Central memory CD4-positive, alpha-beta T cell (primary cell): ENCODE results near the gene FMNL2.

Experiments used
- DNase-seq: peaks from one replicate; pipeline ENCODE4 v3.0.0; 2022

FMNL2 gene

GRCh38 chr2:152534460-152535135 is 199.6 kb downstream of the FMNL2 start:
- no peak for DNase-seq

- DNase-seq = no peak
These were observed 202.2 kb downstream of the FMNL2 start for GRCh38 chr2:152537081-152537651.

- no peak for DNase-seq
These were observed 204.4 kb downstream of the FMNL2 start for GRCh38 chr2:152539424-152539823.

- DNase-seq = no peak
These were observed 206.7 kb downstream of the FMNL2 start for GRCh38 chr2:152541712-152542111.

GRCh38 chr2:152542337-152542994 is 207.5 kb downstream of the FMNL2 start:
- no peak for DNase-seq

GRCh38 chr2:152542995-152543481 is 208.1 kb downstream of the FMNL2 start:
- no peak for DNase-seq

GRCh38 chr2:152543717-152544116 is 208.7 kb downstream of the FMNL2 start:
- no peak for DNase-seq

GRCh38 chr2:152544638-152545037 is 209.7 kb downstream of the FMNL2 start:
- no peak for DNase-seq

- no peak for DNase-seq
These were observed 211.4 kb downstream of the FMNL2 start for GRCh38 chr2:152546230-152546837.

- DNase-seq = no peak
These were observed 213.3 kb downstream of the FMNL2 start for GRCh38 chr2:152548111-152548875.

GRCh38 chr2:152548996-152549395 is 214.0 kb downstream of the FMNL2 start:
- no peak for DNase-seq

- no peak for DNase-seq
These were observed 214.4 kb downstream of the FMNL2 start for GRCh38 chr2:152549423-152549822.

- DNase-seq = no peak
These were observed 215.4 kb downstream of the FMNL2 start for GRCh38 chr2:152550386-152550785.

GRCh38 chr2:152552888-152553287 is 217.9 kb downstream of the FMNL2 start:
- DNase-seq = no peak

GRCh38 chr2:152553518-152553917 is 218.5 kb downstream of the FMNL2 start:
- no peak for DNase-seq

- DNase-seq = no peak
These were observed 220.1 kb downstream of the FMNL2 start for GRCh38 chr2:152555048-152555447.

- DNase-seq = no peak
These were observed 221.5 kb downstream of the FMNL2 start for GRCh38 chr2:152556506-152556905.

GRCh38 chr2:152557273-152557888 is 222.4 kb downstream of the FMNL2 start:
- no peak for DNase-seq

- no peak for DNase-seq
These were observed 223.4 kb downstream of the FMNL2 start for GRCh38 chr2:152558158-152558984.

- DNase-seq = no peak
These were observed 224.0 kb downstream of the FMNL2 start for GRCh38 chr2:152559008-152559407.

GRCh38 chr2:152560166-152560565 is 225.2 kb downstream of the FMNL2 start:
- DNase-seq = no peak
